A549 (cell line): ENCODE data around the gene EFEMP1.
"Not testable (repeated sequence)": the region's sequence is repeated elsewhere in the genome, so short reads cannot be mapped to it uniquely, and the experiment has no call there.

Experiments
- BHLHE40 ChIP-seq: IDR thresholded peaks from 2 replicates; pipeline ENCODE4 v1.6.1; 2012; ENCODE audit warnings: low read depth, low read length, inconsistent platforms
- CBX8 ChIP-seq: fragments of 200-600 bp; sonication (generic); IDR thresholded peaks from 2 replicates; pipeline ENCODE4 v1.6.1; 2016
- CEBPB ChIP-seq, 2 experiments: fragments of >200 bp in 1 of 2; sonication (Bioruptor Twin) in 1 of 2; formaldehyde crosslinking in 1 of 2; IDR thresholded peaks; 2 replicates each; pipeline ENCODE4 v1.6.1; 2012 to 2016
- EHMT2 ChIP-seq: fragments of 200-600 bp; sonication (generic); IDR thresholded peaks from 2 replicates; pipeline ENCODE4 v1.6.1; 2016; ENCODE audit warnings: antibody characterized with exemption, low read depth, mild to moderate bottlenecking, moderate library complexity
- HDAC2 ChIP-seq: fragments of 200-600 bp; sonication (generic); IDR thresholded peaks from 2 replicates; pipeline ENCODE4 v1.6.1; 2016
- JUNB ChIP-seq: fragments of >200 bp; sonication (Bioruptor Twin); formaldehyde crosslinking; IDR thresholded peaks from 2 replicates; pipeline ENCODE4 v1.6.1; 2016
- NPAS2 ChIP-seq: fragments of 250-450 bp; sonication (Bioruptor Pico); IDR thresholded peaks from 2 replicates; pipeline ENCODE4 v1.8.0; 2022; ENCODE audit warnings: mild to moderate bottlenecking, moderate library complexity, borderline replicate concordance
- POLR2A ChIP-seq: IDR thresholded peaks from 2 replicates; pipeline ENCODE4 v1.6.1; 2012; ENCODE audit warnings: mild to moderate bottlenecking, low read length
- RFX5 ChIP-seq: fragments of 450-650 bp; IDR thresholded peaks from 2 replicates; pipeline ENCODE4 v1.7.1; 2014; ENCODE audit warnings: antibody characterized with exemption, mild to moderate bottlenecking, moderate library complexity
- SMC3 ChIP-seq: fragments of >200 bp; sonication (Bioruptor Twin); formaldehyde crosslinking; IDR thresholded peaks from 3 replicates; pipeline ENCODE4 v1.6.1; 2018; ENCODE audit warnings: inconsistent platforms
- TF ChIP-seq, protein P1 (sequence below): fragments of >200 bp; sonication (Bioruptor Twin); formaldehyde crosslinking; IDR thresholded peaks from 3 replicates; pipeline ENCODE4 v1.5.1; 2016

DNA sequence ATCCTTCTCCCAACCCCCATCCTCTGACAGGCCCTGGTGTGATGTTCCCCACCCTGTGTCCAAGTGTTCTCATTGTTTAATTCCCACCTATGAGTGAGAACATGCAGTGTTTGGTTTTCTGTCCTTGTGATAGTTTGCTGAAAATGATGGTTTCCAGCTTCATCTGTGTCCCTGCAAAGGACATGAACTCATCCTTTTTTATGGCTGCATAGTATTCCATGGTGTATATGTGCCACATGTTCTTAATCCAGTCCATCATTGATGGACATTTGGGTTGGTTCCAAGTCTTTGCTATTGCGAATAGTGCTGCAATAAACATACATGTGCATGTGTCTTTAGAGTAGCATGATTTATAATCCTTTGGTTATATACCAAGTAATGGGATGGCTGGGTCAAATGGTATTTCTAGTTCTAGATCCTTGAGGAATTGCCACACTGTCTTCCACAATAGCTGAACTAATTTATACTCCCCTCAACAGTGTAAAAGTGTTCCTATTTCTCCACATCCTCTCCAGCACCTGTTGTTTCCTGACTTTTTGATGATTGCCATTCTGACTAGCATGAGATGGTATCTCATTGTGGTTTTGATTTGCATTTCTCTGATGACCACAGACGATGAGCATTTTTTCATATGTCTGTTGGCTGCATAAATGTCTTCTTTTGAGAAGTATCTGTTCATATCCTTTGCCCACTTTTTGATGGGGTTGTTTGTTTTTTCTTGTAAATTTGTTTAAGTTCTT lies 91.7 kb downstream of the EFEMP1 start:
- TF ChIP-seq HDAC2; POLR2A; RFX5; JUNB; NPAS2 (CRISPR knock-in tag); CEBPB (IDR thresholded peaks at IDR 0.05); SMC3; EHMT2; CBX8; BHLHE40: not testable (repeated sequence)
- TF ChIP-seq, protein P1, sequence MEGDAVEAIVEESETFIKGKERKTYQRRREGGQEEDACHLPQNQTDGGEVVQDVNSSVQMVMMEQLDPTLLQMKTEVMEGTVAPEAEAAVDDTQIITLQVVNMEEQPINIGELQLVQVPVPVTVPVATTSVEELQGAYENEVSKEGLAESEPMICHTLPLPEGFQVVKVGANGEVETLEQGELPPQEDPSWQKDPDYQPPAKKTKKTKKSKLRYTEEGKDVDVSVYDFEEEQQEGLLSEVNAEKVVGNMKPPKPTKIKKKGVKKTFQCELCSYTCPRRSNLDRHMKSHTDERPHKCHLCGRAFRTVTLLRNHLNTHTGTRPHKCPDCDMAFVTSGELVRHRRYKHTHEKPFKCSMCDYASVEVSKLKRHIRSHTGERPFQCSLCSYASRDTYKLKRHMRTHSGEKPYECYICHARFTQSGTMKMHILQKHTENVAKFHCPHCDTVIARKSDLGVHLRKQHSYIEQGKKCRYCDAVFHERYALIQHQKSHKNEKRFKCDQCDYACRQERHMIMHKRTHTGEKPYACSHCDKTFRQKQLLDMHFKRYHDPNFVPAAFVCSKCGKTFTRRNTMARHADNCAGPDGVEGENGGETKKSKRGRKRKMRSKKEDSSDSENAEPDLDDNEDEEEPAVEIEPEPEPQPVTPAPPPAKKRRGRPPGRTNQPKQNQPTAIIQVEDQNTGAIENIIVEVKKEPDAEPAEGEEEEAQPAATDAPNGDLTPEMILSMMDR, result not testable (repeated sequence)
